CD4-positive, alpha-beta T cell treated with Interleukin-17A for 4 hours (primary cell): ENCODE results near the gene CSNK1G1.
"Not testable (repeated sequence)": the region's sequence is repeated elsewhere in the genome, so short reads cannot be mapped to it uniquely, and the experiment has no call there.

ENCODE experiments used
- DNase-seq: peaks from one replicate; pipeline ENCODE4 v3.0.0-alpha.2; 2020; ENCODE audit warnings: mixed read lengths

The CSNK1G1 gene

GRCh38 chr15:64122936-64123351, 233.0 kb downstream of the CSNK1G1 start:
- DNase-seq: no peak

- DNase-seq: no peak
These were observed 233.5 kb downstream of the CSNK1G1 start for GRCh38 chr15:64122444-64122843.

- DNase-seq: no peak
These were observed 234.4 kb downstream of the CSNK1G1 start for GRCh38 chr15:64121614-64122013.

GRCh38 chr15:64120322-64120721, 235.7 kb downstream of the CSNK1G1 start:
- DNase-seq: not testable (repeated sequence)

- DNase-seq: no peak
These were observed 238.1 kb downstream of the CSNK1G1 start for GRCh38 chr15:64117759-64118487.
